Trophoblast cell (in vitro differentiated cells and primary cell): ENCODE results near the gene MEIKIN.
"Not testable (repeated sequence)": the region's sequence is repeated elsewhere in the genome, so short reads cannot be mapped to it uniquely, and the experiment has no call there.

Experiments
- DNase-seq, 2 donors: peaks; one replicate each; pipeline ENCODE4 v3.0.0-alpha.2; 2016
- H2AFZ ChIP-seq: 2 replicates; pipeline ENCODE4 v1.6.1; 2013; ENCODE audit warnings: low read length, moderate library complexity, mild to moderate bottlenecking; ENCODE audit not compliant: insufficient read depth, poor library complexity
- H2AK5ac ChIP-seq: 2 replicates; pipeline ENCODE4 v1.6.1; 2013; ENCODE audit warnings: mild to moderate bottlenecking, low read length
- H2BK120ac ChIP-seq: 2 replicates; pipeline ENCODE4 v1.6.1; 2013; ENCODE audit warnings: low read length, mild to moderate bottlenecking, moderate library complexity; ENCODE audit not compliant: insufficient read depth, poor library complexity
- H2BK12ac ChIP-seq: 2 replicates; pipeline ENCODE4 v1.6.1; 2013; ENCODE audit warnings: mild to moderate bottlenecking, low read length, moderate library complexity
- H2BK5ac ChIP-seq: 2 replicates; pipeline ENCODE4 v1.6.1; 2013; ENCODE audit warnings: low read length, low read depth, moderate library complexity, mild to moderate bottlenecking; ENCODE audit not compliant: poor library complexity
- H3K14ac ChIP-seq: 2 replicates; pipeline ENCODE4 v1.6.1; 2013; ENCODE audit warnings: mild to moderate bottlenecking, low read length
- H3K18ac ChIP-seq: 2 replicates; pipeline ENCODE4 v1.6.1; 2013; ENCODE audit warnings: mild to moderate bottlenecking, low read length
- H3K23ac ChIP-seq: 2 replicates; pipeline ENCODE4 v1.6.1; 2013; ENCODE audit warnings: low read length
- H3K27ac ChIP-seq: 2 replicates; pipeline ENCODE4 v1.5.1; 2013; ENCODE audit warnings: low read depth, mild to moderate bottlenecking, inconsistent platforms, low read length, moderate library complexity
- H3K27me3 ChIP-seq: 2 replicates; pipeline ENCODE4 v1.6.1; 2013; ENCODE audit warnings: inconsistent platforms, mild to moderate bottlenecking, low read length, moderate library complexity; ENCODE audit not compliant: insufficient read depth
- H3K36me3 ChIP-seq, 2 experiments: 1 replicate in 1 of 2; 2 replicates in 1 of 2; pipeline ENCODE4 v1.6.1; 2013; ENCODE audit warnings: low read length in 2 of 2, mild to moderate bottlenecking in 2 of 2, moderate library complexity in 1 of 2; ENCODE audit not compliant: insufficient read depth in 2 of 2, control insufficient read depth in 1 of 2
- H3K4ac ChIP-seq: 2 replicates; pipeline ENCODE4 v1.6.1; 2013; ENCODE audit warnings: low read depth, mild to moderate bottlenecking, low read length, moderate library complexity
- H3K4me1 ChIP-seq, 2 experiments: 1 replicate in 1 of 2; 2 replicates in 1 of 2; pipeline ENCODE4 v1.6.1; 2013; ENCODE audit warnings: low read length in 2 of 2, mild to moderate bottlenecking in 2 of 2, moderate library complexity in 1 of 2; ENCODE audit not compliant: insufficient read depth in 2 of 2, control insufficient read depth in 1 of 2
- H3K4me2 ChIP-seq: 2 replicates; pipeline ENCODE4 v1.6.1; 2013; ENCODE audit warnings: inconsistent platforms, mild to moderate bottlenecking, low read length, moderate library complexity
- H3K4me3 ChIP-seq: 2 replicates; pipeline ENCODE4 v1.5.1; 2013; ENCODE audit warnings: mild to moderate bottlenecking, low read depth, low read length, inconsistent platforms
- H3K79me1 ChIP-seq: one replicate; pipeline ENCODE4 v1.6.1; 2013; ENCODE audit warnings: low read length
- H3K79me2 ChIP-seq: 2 replicates; pipeline ENCODE4 v1.6.1; 2013; ENCODE audit warnings: low read length, mild to moderate bottlenecking; ENCODE audit not compliant: control insufficient read depth, insufficient read depth, poor library complexity
- H3K9ac ChIP-seq: 2 replicates; pipeline ENCODE4 v1.6.1; 2013; ENCODE audit warnings: mild to moderate bottlenecking, low read length
- H3K9me3 ChIP-seq: 2 replicates; pipeline ENCODE4 v1.6.1; 2013; ENCODE audit warnings: low read depth, mild to moderate bottlenecking, control low read depth, inconsistent platforms, low read length; ENCODE audit not compliant: insufficient read depth
- H4K12ac ChIP-seq: 2 replicates; pipeline ENCODE4 v1.6.1; 2013; ENCODE audit warnings: low read depth, mild to moderate bottlenecking, low read length, moderate library complexity
- H4K8ac ChIP-seq: 2 replicates; pipeline ENCODE4 v1.6.1; 2013; ENCODE audit warnings: low read depth, mild to moderate bottlenecking, low read length, moderate library complexity
- H4K91ac ChIP-seq: one replicate; pipeline ENCODE4 v1.6.1; 2013; ENCODE audit warnings: low read depth, mild to moderate bottlenecking, low read length, moderate library complexity
- WGBS: extraction: QIAGEN DNeasy Blood & Tissue Kit; methylation state at CpG from one replicate; pipeline ENCODE4 v1.1.7; 2013; ENCODE audit warnings: missing lambda C conversion rate; ENCODE audit not compliant: insufficient read length, insufficient coverage; ENCODE audit errors: extremely low coverage; 5-methylcytosine and 5-hydroxymethylcytosine counted together

MEIKIN gene

DNA sequence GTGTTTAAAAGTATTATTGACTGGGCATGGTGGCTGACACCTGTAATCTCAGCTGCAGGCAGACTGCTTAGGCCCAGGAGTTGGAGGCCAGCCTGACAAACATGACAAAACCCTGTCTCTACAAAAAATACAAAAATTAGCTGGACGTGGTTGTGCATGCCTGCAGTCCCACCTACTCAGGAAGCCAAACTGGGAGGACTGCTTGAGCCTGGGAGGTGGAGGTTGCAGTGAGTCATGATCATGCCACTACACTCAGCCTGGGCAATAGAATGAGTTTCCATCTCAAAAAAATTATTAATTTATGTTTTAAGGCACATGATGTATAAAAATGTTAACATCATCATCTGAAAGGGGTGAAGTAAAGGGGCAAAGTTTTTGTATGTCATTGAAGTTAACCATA is 98.9 kb downstream of the MEIKIN start:
- no peak overlapping the region for H2AK5ac ChIP-seq
- no peak overlapping the region for H4K8ac ChIP-seq
- no peak overlapping the region for H2AFZ ChIP-seq
- H3K4me3 ChIP-seq: no peak overlapping the region
- H3K4ac ChIP-seq: no peak overlapping the region
- no peaks in the 10 kb centered on the region for H3K79me1 ChIP-seq
- no peak overlapping the region for H3K4me2 ChIP-seq
- no peaks in the 10 kb centered on the region for H3K27me3 ChIP-seq
- H2BK5ac ChIP-seq: no peak overlapping the region
- H2BK120ac ChIP-seq: no peak overlapping the region
- no peaks in the 10 kb centered on the region for H3K36me3 ChIP-seq
- H3K27ac ChIP-seq: no peak overlapping the region
- H3K23ac ChIP-seq: no peak overlapping the region
- no peak for DNase-seq
- no peak overlapping the region for H4K91ac ChIP-seq
- H3K79me2 ChIP-seq: no peaks in the 10 kb centered on the region
- no CpG with 5 or more reads among the region's 1 CpG for WGBS
- peaks cover 6% of the 10 kb centered on the region for H3K9me3 ChIP-seq
- no peak overlapping the region for H3K14ac ChIP-seq
- H2BK12ac ChIP-seq: no peak overlapping the region
- H3K18ac ChIP-seq: no peak overlapping the region
- no peak overlapping the region for H3K9ac ChIP-seq
- H3K4me1 ChIP-seq: no peaks in the 10 kb centered on the region
- no peak overlapping the region for H4K12ac ChIP-seq

DNA sequence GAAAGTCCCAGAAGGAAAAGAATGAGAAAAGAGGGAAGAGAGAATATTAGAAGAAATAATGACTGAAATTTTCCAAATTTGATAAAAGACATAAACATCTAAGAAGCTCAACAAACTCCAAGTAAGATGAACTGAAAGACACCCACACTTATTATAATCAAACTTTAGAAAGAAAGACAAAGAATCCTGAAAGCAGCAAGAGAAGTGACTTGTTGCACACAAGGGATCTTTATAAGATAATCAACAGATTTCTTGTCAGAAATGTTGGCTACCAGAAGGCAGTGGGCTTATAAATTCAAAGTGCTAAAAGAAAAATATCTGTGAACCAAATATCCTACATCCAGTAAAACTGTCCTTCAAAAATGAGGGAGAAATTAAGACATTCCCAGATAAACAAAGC is 99.6 kb downstream of the MEIKIN start:
- Histone ChIP-seq H3K79me1 (no peaks in the 10 kb centered on the region), H3K9me3 (peaks cover 9% of the 10 kb centered on the region), H2AFZ (no peak overlapping the region), H2BK5ac (no peak overlapping the region), H4K8ac (no peak overlapping the region), H3K18ac (no peak overlapping the region), H2AK5ac (no peak overlapping the region), H3K4ac (no peak overlapping the region), H4K12ac (no peak overlapping the region), H2BK12ac (no peak overlapping the region), H2BK120ac (no peak overlapping the region), H3K36me3 (no peaks in the 10 kb centered on the region), H3K4me1 (no peaks in the 10 kb centered on the region), H3K23ac (no peak overlapping the region), H3K79me2 (no peaks in the 10 kb centered on the region), H3K4me3 (no peak overlapping the region), H3K9ac (no peak overlapping the region), H3K4me2 (no peak overlapping the region), H4K91ac (no peak overlapping the region), H3K27ac (no peak overlapping the region), H3K14ac (no peak overlapping the region), H3K27me3 (no peaks in the 10 kb centered on the region)
- DNase-seq: no peak

- H3K4me2 ChIP-seq, H3K79me1 ChIP-seq, H4K12ac ChIP-seq, H2BK5ac ChIP-seq, H2AFZ ChIP-seq, H3K79me2 ChIP-seq, H3K4me1 ChIP-seq, H2AK5ac ChIP-seq, H3K4ac ChIP-seq, H3K14ac ChIP-seq, H2BK12ac ChIP-seq, H3K9me3 ChIP-seq, H3K18ac ChIP-seq, H3K23ac ChIP-seq, H2BK120ac ChIP-seq, H3K4me3 ChIP-seq, H4K8ac ChIP-seq, H4K91ac ChIP-seq, H3K27ac ChIP-seq, H3K27me3 ChIP-seq, H3K9ac ChIP-seq, DNase-seq, H3K36me3 ChIP-seq: not testable (repeated sequence)
- WGBS: no CpG with 5 or more reads among the region's 1 CpG
These were observed 102.5 kb downstream of the MEIKIN start for GRCh38 chr5:131842971-131843370.

DNA sequence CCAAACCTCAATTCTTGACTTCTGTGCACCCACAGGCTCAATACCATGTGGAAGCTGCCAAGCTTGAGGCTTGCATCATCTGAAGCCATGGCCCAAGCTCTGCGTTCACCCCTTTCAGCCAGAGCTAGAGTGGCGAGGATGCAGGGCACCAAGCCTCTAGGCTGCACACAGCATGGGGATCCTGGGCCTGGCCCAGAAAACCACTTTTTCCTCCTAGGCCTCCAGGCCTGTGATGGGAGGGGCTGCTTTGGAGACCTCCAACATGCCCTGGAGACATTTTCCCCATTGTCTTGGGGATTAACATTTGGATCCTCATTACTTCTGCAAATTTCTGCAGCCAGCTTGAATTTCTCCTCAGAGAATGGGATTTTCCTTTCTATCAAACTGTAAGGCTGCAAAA is 112.8 kb downstream of the MEIKIN start:
- DNase-seq, H3K4me3 ChIP-seq, H3K14ac ChIP-seq, H4K12ac ChIP-seq, H3K4ac ChIP-seq, H3K9ac ChIP-seq, H3K4me2 ChIP-seq, H3K4me1 ChIP-seq, H3K79me2 ChIP-seq, H2AFZ ChIP-seq, H2AK5ac ChIP-seq, H3K9me3 ChIP-seq, H3K23ac ChIP-seq, H3K79me1 ChIP-seq, H3K27ac ChIP-seq, H2BK5ac ChIP-seq, H3K27me3 ChIP-seq, H2BK120ac ChIP-seq, H3K18ac ChIP-seq, H3K36me3 ChIP-seq, H2BK12ac ChIP-seq, H4K91ac ChIP-seq, H4K8ac ChIP-seq: not testable (repeated sequence)
- WGBS: no CpG with 5 or more reads among the region's 2 CpGs
